GM15510 (cell line): ENCODE measurements around the gene DLK1.

Experiments used
- POLR2A ChIP-seq: IDR thresholded peaks from 3 replicates; pipeline ENCODE4 v1.6.1; 2011; ENCODE audit warnings: borderline replicate concordance; ENCODE audit not compliant: insufficient read length; ENCODE audit errors: extremely low read depth

Gene DLK1

DNA sequence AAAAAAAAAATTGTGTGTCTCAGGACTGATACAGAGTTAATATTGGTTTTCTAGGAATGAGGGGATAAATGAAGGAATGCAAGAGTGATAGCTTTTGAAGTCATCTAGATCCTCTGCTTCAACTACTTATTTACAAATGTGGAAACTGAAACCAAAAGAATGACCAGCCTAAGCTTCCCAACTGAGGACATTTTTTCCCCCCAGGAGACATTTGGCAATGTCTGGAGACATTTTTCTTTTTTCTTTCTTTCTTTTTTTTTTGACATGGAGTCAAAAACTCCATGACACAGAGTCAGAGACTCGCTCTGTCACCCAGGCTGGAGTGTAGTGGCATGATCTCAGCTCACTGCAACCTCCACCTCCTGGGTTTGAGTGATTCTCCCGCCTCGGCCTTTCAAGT, 15.3 kb downstream of the DLK1 start:
- no peak for TF ChIP-seq POLR2A

DNA sequence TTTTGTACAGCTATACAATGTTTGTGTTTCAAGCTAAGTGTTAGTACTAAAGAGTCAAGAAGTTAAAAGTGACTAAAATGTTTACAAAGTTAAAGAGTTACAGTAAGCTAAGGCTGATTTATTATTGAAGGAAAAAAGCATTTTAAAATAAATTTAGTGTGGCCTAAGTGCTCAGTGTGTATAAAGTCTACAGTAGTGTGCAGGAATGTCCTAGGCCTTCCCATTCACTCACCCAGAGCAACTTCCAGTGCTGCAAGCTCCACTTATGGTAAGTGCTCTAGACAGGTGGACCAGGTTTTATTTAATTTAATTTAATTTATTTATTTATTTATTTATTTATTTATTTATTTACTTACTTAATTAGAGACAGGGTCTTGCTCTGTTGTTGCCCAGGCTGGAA, 19.6 kb downstream of the DLK1 start:
- TF ChIP-seq POLR2A: no peak

DNA sequence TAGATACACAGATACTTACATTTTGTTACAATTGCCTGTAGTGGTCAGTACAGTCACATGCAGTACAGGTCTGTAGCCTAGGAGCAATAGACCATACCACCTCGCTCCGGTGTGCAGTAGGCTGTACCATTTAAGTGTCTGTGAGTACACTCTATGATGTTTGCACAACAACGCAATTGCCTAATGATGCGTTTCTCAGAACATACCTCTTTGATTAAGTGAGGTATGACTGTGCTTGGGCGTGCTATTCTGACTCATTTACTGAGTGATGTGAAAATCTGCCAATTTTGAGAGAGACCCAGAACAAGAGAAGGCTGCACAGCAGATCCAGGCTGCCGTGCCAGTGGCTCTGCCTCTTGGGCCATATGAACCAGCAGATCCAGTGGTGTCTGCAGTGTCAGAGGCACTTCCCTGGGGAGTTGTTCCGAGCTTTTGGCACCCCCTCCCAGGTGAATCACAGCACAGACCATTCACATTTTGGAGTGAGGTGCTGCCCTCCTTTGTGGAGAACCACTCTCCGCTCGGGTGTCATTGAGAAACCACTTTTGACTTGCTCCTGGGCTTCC, 20.4 kb downstream of the DLK1 start:
- no peak for TF ChIP-seq POLR2A

DNA sequence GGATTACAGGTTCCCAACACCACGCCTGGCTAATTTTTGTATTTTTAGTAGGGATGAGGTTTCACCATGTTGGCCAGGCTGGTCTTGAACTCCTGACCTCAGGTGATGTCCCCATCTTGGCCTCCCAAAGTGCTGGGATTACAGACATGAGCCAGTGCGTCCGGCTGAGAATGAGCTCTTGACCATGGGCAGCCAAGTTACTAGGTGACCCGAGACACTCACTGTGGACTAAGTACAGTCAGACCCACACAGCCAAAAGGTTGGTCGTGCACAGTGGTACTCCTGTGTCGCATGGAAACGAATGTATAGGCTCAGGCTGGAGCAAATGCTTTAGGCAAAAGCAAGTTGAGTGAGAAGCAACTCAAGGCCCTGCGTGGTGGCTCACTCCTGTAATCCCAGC, 21.0 kb downstream of the DLK1 start:
- TF ChIP-seq POLR2A: no peak

DNA sequence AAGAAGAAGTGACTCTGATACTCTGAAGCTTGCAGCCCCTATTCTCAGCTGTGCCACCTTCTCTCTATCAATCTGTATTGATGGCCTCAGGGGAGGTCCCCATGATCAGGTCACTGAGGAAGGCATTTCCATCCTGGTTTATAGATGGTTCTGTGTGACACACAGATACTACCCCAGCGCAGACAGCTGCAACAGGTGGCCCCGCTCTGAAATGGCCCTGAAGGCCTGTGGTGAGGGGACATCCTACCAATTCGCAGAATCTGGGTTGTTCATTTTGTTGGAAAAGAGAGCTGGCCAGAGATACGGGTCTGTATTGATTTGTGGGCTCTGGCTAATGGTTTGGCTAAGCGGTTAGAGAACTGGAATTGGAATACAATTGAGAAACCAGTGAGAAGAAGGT, 21.7 kb downstream of the DLK1 start:
- TF ChIP-seq POLR2A: no peak

DNA sequence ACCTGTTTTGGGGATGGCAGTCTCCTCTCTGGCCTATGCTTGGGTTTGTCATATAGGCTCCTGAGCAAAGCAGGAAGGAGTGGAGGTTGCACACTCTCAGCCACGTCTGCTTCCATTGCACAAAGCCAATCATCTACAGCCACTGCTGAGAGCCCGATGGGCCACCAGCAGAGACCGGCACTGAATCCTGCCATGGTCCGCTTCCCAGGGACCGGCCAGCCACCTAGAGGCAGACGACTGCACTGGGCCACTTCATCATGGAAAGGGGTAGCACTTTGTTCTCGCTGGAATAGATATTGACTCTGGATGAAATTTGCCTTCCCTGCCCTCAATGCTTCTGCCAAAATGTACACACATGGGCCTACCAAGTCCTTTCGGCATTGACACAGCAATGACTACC, 22.3 kb downstream of the DLK1 start:
- TF ChIP-seq POLR2A: no peak

DNA sequence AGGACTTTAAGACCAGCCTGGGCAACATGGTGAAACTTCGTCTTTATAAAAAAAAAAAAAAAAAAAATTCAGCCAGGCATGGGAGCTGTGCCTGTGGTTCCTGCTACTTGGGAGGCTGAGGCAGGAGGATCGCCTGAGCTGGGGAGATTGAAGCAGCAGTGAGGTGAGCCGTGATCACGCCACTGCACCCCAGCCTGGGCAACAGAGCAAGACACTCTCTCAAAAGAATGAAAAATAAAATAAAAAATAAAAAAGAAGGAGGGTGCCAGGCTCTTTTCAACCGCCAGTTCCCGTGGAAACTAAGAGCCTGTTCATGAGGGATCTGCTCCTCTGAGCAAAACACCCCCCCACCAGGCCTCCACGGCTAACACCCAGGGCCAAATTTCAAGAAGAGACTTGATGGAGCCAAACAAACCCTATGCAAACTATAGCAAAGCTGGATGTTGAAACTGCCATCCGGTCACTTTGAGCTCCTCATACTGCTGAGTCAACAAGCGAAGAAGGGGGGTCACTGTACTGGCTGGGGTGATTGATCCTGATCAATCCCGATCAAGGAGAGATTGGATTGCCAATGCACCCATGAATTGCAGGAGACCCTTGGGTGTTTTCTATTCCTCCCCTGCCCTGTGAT, 23.4 kb downstream of the DLK1 start:
- no peak for TF ChIP-seq POLR2A

DNA sequence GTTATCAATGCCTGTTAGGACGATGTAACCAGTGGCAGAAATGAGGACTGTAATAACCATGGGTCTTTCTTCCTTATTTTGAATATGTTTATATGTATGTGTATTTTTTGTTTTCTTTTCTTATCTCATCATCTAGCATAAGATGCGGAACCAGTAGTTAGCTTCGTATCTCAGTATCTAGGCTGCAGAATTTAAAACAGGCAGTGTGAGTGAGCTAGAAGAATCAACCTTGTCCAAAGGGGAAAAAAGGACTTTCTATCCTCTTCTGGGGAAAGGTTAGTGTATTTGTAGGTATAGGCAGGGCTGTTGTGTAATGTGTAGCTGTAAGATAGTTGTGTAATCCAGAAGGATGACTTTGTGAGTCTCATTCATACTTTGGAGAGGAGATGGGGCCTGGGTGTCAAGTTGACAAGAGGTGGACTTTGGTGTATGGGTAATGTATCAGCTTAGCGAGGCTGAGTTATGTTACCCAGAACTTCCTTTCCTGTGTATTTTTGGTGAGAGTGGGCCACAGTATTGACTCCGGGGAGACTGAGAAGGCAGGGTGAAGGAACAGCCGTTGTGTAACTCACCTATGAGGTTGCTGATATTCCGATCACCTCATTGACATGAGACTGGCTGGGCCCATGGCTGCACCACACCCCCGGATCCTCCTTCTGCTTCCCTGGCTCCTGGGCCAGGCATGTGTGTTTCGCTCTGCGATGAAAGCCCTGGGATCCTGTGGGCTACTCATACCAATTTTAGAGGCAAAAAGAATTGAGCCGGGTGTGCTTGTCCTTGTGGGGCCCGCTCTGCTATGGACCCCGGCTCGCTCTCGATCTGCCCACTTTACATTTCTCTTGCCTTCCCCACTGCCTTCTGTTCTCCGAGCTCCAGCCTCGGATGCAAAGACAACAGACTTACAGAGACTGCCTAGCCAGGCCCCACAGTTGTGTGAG, 24.3 kb downstream of the DLK1 start:
- TF ChIP-seq POLR2A: no peak

DNA sequence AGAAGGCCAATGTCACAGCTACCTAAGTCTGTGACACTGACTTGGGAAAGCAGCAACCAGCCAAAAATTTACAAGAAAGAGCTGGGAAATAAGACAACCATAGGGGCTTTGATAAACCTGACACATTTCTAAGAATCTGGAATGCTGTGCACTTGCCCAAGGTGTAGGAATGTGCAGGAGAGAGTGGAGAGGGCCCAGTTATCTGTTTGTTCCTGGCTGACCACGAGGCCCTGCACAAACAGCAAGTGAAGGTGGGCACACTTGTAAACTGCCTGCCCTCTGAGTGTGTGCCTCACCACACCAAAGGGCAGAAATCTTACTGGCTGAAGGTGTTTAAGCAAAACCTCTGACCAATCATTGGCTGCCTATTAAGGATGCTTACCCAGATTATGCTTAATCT, 27.3 kb downstream of the DLK1 start:
- TF ChIP-seq POLR2A: no peak

DNA sequence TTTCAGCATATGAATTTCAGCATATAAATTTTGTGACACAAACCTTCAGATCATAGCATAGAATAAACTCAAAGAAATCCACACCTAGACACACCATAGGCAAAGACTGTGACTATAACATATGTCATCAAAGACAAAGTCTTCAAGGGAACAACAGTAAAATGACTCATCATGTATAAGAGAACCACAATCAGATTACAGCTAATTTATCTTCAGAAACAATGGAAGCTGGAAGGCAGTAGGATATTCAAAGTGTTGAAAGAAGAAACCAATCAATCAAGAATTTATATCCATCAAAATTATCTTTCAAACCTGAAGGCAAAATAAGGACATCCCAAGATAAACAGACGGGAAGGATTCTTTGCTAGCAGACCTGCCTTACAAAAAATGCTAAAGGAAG, 29.0 kb downstream of the DLK1 start:
- no peak for TF ChIP-seq POLR2A

DNA sequence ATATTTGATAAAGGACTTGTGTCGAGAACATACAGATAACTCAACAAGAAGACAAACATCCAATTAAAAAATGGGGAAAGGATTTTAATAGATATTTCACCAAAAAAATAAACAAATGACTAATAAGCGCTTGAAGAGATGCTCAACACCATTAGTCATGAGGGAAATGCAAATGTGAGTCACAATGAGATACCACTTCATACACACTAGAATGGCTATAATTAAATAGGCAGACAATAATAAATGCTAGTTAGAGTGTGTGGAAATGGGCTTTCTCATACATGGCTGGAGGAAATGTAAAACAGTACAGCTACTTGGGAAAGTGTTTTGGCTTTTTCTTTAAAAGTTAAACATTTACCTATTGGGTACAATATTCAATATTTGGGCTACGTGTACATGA, 34.8 kb downstream of the DLK1 start:
- TF ChIP-seq POLR2A: no peak

DNA sequence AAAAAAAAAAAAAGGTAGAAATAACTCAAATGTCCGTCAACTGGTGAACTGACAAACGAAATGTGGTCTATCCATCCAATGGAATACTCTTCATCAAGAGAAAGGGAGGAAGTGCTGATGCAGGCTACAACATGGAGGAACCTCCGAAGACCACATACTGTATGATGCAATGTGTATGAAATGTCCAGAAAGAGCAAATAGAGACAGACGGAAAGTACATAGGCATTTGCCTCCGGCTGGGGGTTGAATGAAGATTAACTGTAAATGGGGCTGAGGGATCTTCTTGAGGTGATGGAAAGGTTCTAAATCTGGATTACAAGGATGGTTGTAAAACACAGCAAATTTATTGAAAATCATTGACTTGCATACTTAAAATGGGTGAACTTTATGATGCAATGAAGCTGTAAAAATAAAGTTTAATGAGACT, 35.4 kb downstream of the DLK1 start:
- no peak for TF ChIP-seq POLR2A

DNA sequence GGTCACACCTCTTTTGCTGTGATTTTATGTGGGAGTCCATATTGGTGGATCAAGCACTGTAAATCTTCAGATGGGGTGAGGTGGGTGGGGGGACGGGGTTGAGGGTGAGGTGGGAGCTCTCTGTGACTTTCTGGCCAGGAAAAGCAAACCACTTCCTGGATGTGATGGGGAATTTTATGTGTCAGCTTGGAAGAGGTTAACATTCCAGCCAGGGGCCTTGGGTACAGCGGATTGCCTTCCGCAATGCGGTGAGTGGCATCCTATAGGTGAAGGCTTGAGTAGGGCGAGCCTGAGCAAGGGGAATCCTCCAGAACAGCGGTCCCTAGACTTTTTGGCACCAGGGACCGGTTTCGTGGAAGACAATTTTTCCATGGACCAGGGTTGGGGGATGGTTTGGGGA, 36.2 kb downstream of the DLK1 start:
- no peak for TF ChIP-seq POLR2A

DNA sequence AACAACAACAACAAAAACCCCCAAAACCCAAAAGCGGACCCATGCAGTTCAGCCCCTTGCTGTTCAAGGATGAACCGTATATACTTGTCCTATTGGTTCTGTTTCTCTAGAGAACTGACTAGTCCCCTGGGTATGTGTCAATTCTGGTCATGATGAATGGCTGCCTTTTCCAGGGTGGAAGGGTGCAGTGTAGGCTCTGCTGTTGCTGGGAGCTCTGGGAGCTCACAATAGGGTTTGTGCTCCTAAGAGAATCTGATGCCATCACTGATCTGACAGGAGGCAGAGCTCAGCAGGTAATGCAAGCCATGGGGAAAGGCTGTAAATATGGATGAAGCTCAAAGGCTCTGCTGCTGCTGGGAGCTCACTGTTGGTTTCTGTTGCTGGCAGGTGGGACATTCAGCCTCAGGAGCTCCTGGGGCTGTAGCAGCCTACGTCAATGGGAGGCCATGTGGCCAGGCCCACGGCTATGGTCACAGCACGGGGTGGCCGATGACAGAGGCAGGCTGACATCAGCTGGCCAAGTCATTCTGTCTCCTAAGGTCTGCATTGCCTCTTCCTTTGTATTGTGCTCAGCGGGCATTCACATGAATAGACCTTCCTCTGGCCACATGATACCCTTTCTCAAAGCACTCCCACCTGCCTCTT, 37.9 kb downstream of the DLK1 start:
- no peak for TF ChIP-seq POLR2A

DNA sequence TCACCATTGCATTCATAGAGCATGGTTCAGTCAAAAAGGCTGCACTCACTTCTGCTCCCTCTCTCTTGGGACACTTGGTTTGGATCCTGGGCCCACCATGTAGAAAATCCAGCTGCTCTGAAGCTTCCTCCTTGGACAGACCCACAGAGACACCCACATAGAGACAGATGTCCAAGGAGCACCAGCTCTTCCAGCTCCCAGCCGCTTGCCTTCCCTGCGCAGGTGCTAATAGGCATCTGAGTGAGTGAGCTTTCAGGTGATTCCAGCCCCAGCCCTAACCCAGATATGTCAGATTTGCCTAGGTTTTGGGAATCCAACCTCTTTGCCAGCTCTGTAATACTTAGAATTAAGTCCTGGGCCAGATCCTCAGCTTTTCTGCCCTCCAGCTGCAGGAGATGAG, 38.6 kb downstream of the DLK1 start:
- no peak for TF ChIP-seq POLR2A
